KBM-7 (cell line): ENCODE measurements around the gene TRPM2.
"Not testable (repeated sequence)": the region's sequence is repeated elsewhere in the genome, so short reads cannot be mapped to it uniquely, and the experiment has no call there.

Experiments used
- DNase-seq: peaks from one replicate; pipeline ENCODE4 v3.0.0-alpha.2; 2015
- in situ Hi-C: fragments of 300-500 bp; cut with MboI; formaldehyde crosslinking; loops from 2 replicates; pipeline ENCODE4 v1.14.3; 2020; ENCODE audit warnings: low sequenced_read_pairs, low pct_unique_long_range_greater_than_20kb, mixed read lengths

Gene TRPM2

GRCh38 chr21:44400791-44401385 is 47.5 kb downstream of the TRPM2 start:
- in situ Hi-C loops = no loop called here
- no peak for DNase-seq

- in situ Hi-C loops = no loop called here
- DNase-seq = no peak
Measured at GRCh38 chr21:44401386-44402160, 48.2 kb downstream of the TRPM2 start.

GRCh38 chr21:44402323-44403105 is 49.1 kb downstream of the TRPM2 start:
- no peak for DNase-seq
- in situ Hi-C loops = no loop called here

- in situ Hi-C loops = no loop called here
- no peak for DNase-seq
Measured at GRCh38 chr21:44403106-44404020, 49.9 kb downstream of the TRPM2 start.

- in situ Hi-C loops, DNase-seq: not testable (repeated sequence)
Measured at GRCh38 chr21:44404482-44404881, 51.1 kb downstream of the TRPM2 start.

GRCh38 chr21:44405091-44405947 is 51.9 kb downstream of the TRPM2 start:
- no peak for DNase-seq
- in situ Hi-C loops = no loop called here

- DNase-seq = no peak
- in situ Hi-C loops = no loop called here
Measured at GRCh38 chr21:44405948-44406872, 52.8 kb downstream of the TRPM2 start.

- DNase-seq = no peak
- in situ Hi-C loops = no loop called here
Measured at GRCh38 chr21:44406953-44407352, 53.5 kb downstream of the TRPM2 start.

GRCh38 chr21:44407493-44407892 is 54.1 kb downstream of the TRPM2 start:
- in situ Hi-C loops = no loop called here
- DNase-seq = no peak

- in situ Hi-C loops = no loop called here
- no peak for DNase-seq
Measured at GRCh38 chr21:44408226-44408625, 54.8 kb downstream of the TRPM2 start.

GRCh38 chr21:44413566-44414290 is 60.3 kb downstream of the TRPM2 start:
- no peak for DNase-seq
- in situ Hi-C loops = no loop called here

- no peak for DNase-seq
- in situ Hi-C loops = no loop called here
Measured at GRCh38 chr21:44414291-44415072, 61.1 kb downstream of the TRPM2 start.

GRCh38 chr21:44415073-44416025 is 61.9 kb downstream of the TRPM2 start:
- in situ Hi-C loops = no loop called here
- no peak for DNase-seq

- in situ Hi-C loops = no loop called here
Measured at GRCh38 chr21:44416193-44416592, 62.8 kb downstream of the TRPM2 start.

GRCh38 chr21:44417621-44418107 is 64.2 kb downstream of the TRPM2 start:
- DNase-seq, in situ Hi-C loops: not testable (repeated sequence)

More at GRCh38 chr21:44416193-44416592, 62.8 kb downstream of the TRPM2 start:
- DNase-seq = no peak
